Measurements from ENCODE around the gene FGF8. TPM values are rescaled to one million over a fixed set of nuclear protein-coding genes. Genes with fewer than 3 reads are reported as not detected.
A peak's percentile ranks its signal among the peaks of the same experiment; 100 is the strongest.

The FGF8 gene
- total RNA-seq, 2 donors from 2014 or later = 0.43 to 0.49 TPM

DNA sequence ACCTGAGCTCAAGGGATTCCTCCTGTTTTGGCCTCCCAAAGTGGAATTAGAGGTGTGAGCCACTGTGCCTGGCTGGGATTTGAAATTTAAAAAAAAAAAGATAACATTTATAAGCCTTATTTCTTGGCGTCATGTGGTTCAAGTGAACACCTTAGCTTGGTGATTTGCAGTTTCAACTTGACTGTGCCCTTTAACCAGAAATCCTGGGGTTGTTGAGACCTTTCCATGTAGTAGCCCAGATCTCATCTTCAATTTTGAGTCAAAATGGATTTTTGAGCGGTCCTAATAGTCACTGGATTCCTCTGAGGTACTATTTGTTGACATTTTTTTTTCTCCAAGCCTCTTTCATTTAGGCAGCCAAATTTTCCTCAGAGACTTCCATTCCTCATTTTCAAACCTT lies 51.5 kb downstream of the FGF8 start:
- ATAC-seq (replicated peaks in 1 of 2) (peak; percentile 39 to 64), DNase-seq (no peak)
- Mint-ChIP-seq H3K36me3 (ENCODE audit: insufficient read depth in 2 of 2) (no peaks in the 10 kb centered on the region), H3K4me1 (ENCODE audit: low read depth) (peaks cover 20% of the 10 kb centered on the region), H3K9me3 (no peaks in the 10 kb centered on the region), H3K27ac (no peak overlapping the region), H3K27me3 (ENCODE audit: low read depth) (peaks cover 36% of the 10 kb centered on the region), H3K4me3 (peak overlapping the region in 1 of 2 donors; percentile 15)

DNA sequence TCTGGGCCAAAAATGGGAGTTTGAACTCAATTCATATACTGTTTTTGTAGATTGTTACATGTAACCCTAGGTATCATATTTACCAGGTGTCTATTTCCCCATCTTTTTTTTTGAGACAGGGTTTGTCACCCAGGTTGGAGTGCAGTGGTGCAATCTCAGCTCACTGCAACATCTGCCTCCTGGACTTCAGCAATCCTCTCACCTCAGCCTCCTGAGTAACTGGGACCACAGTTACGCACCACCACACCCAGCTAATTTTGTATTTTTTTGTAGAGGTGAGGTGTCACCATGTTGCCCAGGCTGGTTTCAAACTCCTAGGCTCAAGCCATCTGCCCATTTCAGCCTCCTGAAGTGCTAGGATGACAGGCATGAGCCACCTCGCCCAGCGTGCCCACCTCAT lies 52.7 kb downstream of the FGF8 start:
- Mint-ChIP-seq H3K4me3 (no peak overlapping the region), H3K36me3 (ENCODE audit: insufficient read depth in 2 of 2) (no peaks in the 10 kb centered on the region), H3K4me1 (ENCODE audit: low read depth) (peaks cover 20% of the 10 kb centered on the region), H3K27ac (no peak overlapping the region), H3K27me3 (ENCODE audit: low read depth) (peaks cover 38% of the 10 kb centered on the region), H3K9me3 (no peaks in the 10 kb centered on the region)
- ATAC-seq (replicated peaks in 1 of 2) = no peak
- no peak for DNase-seq

DNA sequence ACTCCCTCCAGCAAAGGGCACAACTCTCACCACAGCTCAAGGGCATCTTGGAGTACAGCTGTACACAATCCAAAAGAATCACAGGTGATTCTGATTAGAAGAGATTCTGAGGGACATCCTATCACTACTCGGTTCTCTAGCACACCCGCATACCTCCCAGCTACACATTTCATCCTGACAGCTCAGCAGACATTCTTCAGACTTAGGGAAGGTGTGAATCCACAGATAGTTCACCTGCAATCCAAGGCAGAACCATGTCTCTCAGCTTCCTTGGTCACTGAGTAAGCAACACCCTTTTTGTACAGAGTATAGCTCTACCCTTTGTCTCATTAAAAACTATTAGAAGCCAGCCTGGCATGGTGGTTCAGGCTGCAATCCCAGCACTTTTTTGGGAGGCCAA lies 54.1 kb downstream of the FGF8 start:
- Mint-ChIP-seq H3K36me3 (ENCODE audit: insufficient read depth in 2 of 2) (no peaks in the 10 kb centered on the region), H3K27ac (no peak overlapping the region), H3K4me3 (no peak overlapping the region), H3K9me3 (no peaks in the 10 kb centered on the region), H3K27me3 (ENCODE audit: low read depth) (peaks cover 33% of the 10 kb centered on the region), H3K4me1 (ENCODE audit: low read depth) (peaks cover 26% of the 10 kb centered on the region)
- ATAC-seq (replicated peaks in 1 of 2) (no peak), DNase-seq (no peak)

DNA sequence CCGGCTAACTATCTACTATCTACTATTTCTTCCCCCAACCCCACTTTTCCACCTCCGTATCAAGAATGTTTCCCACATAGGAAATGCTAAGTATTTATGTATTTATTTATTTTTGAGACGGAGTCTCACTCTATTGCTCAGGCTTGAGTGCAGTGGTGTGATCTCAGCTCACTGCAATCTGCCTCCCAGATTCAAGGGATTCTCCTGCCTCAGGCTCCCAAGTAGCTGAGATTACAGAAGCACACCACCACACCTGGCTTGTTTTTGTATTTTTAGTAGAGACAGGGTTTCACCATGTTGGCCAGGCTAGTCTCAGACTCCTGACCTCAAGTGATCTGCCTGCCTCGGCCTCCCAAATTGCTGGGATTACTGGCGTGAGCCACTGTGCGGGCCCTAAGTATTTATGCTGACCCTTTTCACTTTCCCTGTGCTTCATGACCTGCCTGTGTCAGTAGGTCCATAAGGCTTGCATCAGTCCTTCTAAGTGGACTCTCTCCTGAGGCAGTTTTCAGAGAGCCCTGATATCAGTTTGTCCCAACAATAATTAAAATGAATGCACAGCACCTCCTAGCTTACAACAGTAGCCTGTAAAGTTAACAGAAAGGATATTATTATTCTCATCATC lies 55.2 kb downstream of the FGF8 start:
- H3K36me3 Mint-ChIP-seq (ENCODE audit: insufficient read depth in 2 of 2) = no peaks in the 10 kb centered on the region
- H3K9me3 Mint-ChIP-seq = no peaks in the 10 kb centered on the region
- H3K27me3 Mint-ChIP-seq (ENCODE audit: low read depth) = peaks cover 33% of the 10 kb centered on the region
- ATAC-seq (replicated peaks in 1 of 2) (no peak), DNase-seq (no peak)
- peaks cover 29% of the 10 kb centered on the region for H3K4me1 Mint-ChIP-seq (ENCODE audit: low read depth)
- no peak overlapping the region for H3K4me3 Mint-ChIP-seq
- H3K27ac Mint-ChIP-seq = no peak overlapping the region

Other genes with a start within 250 kb of the FGF8 start
- gene POLL, start 187.9 kb downstream of the FGF8 start, total RNA-seq = 10 to 100 TPM; 34.8 to 38.0 TPM
- gene DPCD, start 187.8 kb downstream of the FGF8 start, total RNA-seq = 1 to 10 TPM; 4.5 to 4.7 TPM
- gene FBXW4, start 80.9 kb downstream of the FGF8 start, total RNA-seq = 10 to 100 TPM; 64.4 to 64.6 TPM
- 100 to 1,000 TPM in 1 of 2 donors, 10 to 100 TPM in 1; 94.5 to 113 TPM for gene NPM3, start 7.3 kb upstream of the FGF8 start, total RNA-seq
- gene OGA, start 42.3 kb upstream of the FGF8 start, total RNA-seq = 100 to 1,000 TPM; 165 to 170 TPM
- 1 to 10 TPM; 2.2 to 3.1 TPM for gene KCNIP2, start 67.7 kb upstream of the FGF8 start, total RNA-seq

All from activated T-cell treated with anti-CD3 and anti-CD28 coated beads, Interleukin-2, amount 50 U/mL, for 72 hours (primary cell).